HepG2 (cell line): ENCODE data around the gene NOBOX. TPM values are rescaled to one million over a fixed set of nuclear protein-coding genes. Genes with fewer than 3 reads are reported as not detected.

Experiments
- ATAC-seq: fragments of 200-7000 bp; cut with Tn5 transposase; 3 replicates; pipeline ENCODE4 v1.9.1; 2020; ENCODE audit warnings: mild to moderate bottlenecking, moderate library complexity
- BruUV-seq: library from RNA; stranded (reverse); fragments of 400-500 nt; replicated peaks from 2 replicates; lab custom pipeline; 2021; lab: Mats Ljungman, UMichigan
- CTCF ChIA-PET: fragments of 300-600 bp; formaldehyde crosslinking; extraction: SDS; loops from one replicate; lab custom pipeline; 2021; ENCODE audit warnings: low total read pairs, inconsistent platforms, low intra/inter-chr PET ratio; lab: Yijun Ruan, JAX
- POLR2A ChIA-PET: fragments of 350-600 bp; sonication (Branson Sonifier 250); formaldehyde crosslinking; loops from one replicate; lab custom pipeline; 2020; ENCODE audit warnings: antibody characterized with exemption, inconsistent platforms; lab: Yijun Ruan, JAX
- DNase-seq: peaks from one replicate; pipeline ENCODE4 v3.0.0-alpha.2; 2015; ENCODE audit warnings: low spot score
- FAIRE-seq: peaks from 3 replicates; lab custom pipeline; 2011; peaks lifted over from hg19 to GRCh38; lab: Jason Lieb, UNC
- H2AFZ ChIP-seq: one replicate; pipeline ENCODE4 v1.6.1; 2011; ENCODE audit warnings: low read length, inconsistent platforms
- H3K27ac ChIP-seq: fragments of 300-600 bp; 3 replicates; pipeline ENCODE4 v1.8.0; 2011; ENCODE audit warnings: mixed run types, mild to moderate bottlenecking, mixed read lengths, low read length, inconsistent platforms; ENCODE audit not compliant: insufficient read depth; ENCODE audit errors: extremely low read length
- H3K27me3 ChIP-seq, 2 experiments: fragments of 200-600 bp in 1 of 2; 2 replicates in 1 of 2; 3 replicates in 1 of 2; pipeline versions ENCODE4 v1.6.0 to v1.8.0; 2011; ENCODE audit warnings: low read length in 2 of 2, mild to moderate bottlenecking in 2 of 2, moderate library complexity in 2 of 2, inconsistent platforms in 1 of 2; ENCODE audit not compliant: insufficient read depth in 2 of 2, control insufficient read depth in 1 of 2
- H3K36me3 ChIP-seq, 2 experiments: fragments of 200-600 bp in 1 of 2; replicated peaks in 1 of 2; 2 replicates in 1 of 2; 3 replicates in 1 of 2; pipeline versions ENCODE4 v1.5.1 to v1.8.0; 2011; ENCODE audit warnings: low read length in 2 of 2, inconsistent platforms in 1 of 2; ENCODE audit not compliant: insufficient read depth in 2 of 2, control insufficient read depth in 1 of 2
- H3K4me1 ChIP-seq: 2 replicates; pipeline ENCODE4 v1.5.1; 2012; ENCODE audit warnings: low read length, inconsistent platforms; ENCODE audit not compliant: insufficient read depth
- H3K4me2 ChIP-seq: 2 replicates; pipeline ENCODE4 v1.6.0; 2011; ENCODE audit warnings: low read depth, low read length, inconsistent platforms
- H3K4me3 ChIP-seq, 3 experiments: fragments of 200-600 bp in 1 of 3; sonication (generic), shearing (Covaris generic) in 1 of 3; replicated peaks in 1 of 3; 2 replicates each; pipeline ENCODE4 v1.5.1; 2011 to 2016; ENCODE audit warnings: low read length in 3 of 3, inconsistent platforms in 2 of 3, low read depth in 2 of 3, mild to moderate bottlenecking in 2 of 3, control low read depth in 1 of 3, mixed read lengths in 1 of 3; ENCODE audit not compliant: insufficient read depth in 1 of 3
- H3K79me2 ChIP-seq: one replicate; pipeline ENCODE4 v1.6.1; 2011; ENCODE audit warnings: low read length, inconsistent platforms; ENCODE audit not compliant: insufficient read depth
- H3K9ac ChIP-seq: 2 replicates; pipeline ENCODE4 v1.6.0; 2011; ENCODE audit warnings: mild to moderate bottlenecking, low read depth, low read length, inconsistent platforms; ENCODE audit not compliant: insufficient read depth
- H3K9me3 ChIP-seq: 2 replicates; pipeline ENCODE4 v1.5.1; 2012; ENCODE audit warnings: mild to moderate bottlenecking, low read length
- H4K20me1 ChIP-seq: 2 replicates; pipeline ENCODE4 v1.6.0; 2011; ENCODE audit warnings: inconsistent platforms, mild to moderate bottlenecking, low read length, moderate library complexity; ENCODE audit not compliant: insufficient read depth
- DNMT3B ChIP-seq: conservative IDR thresholded peaks from 2 replicates; pipeline ENCODE4 v1.6.1; 2016; ENCODE audit warnings: missing biosample characterization, control low read depth
- MXD3 ChIP-seq: IDR thresholded peaks from 2 replicates; pipeline ENCODE4 v1.6.1; 2016; ENCODE audit warnings: mild to moderate bottlenecking, missing biosample characterization, missing genetic modification reagents
- NFKBIZ ChIP-seq: IDR thresholded peaks from 2 replicates; pipeline ENCODE4 v1.6.1; 2018; ENCODE audit warnings: missing genetic modification reagents, missing compliant biosample characterization
- POGK ChIP-seq: sonication (generic); formaldehyde crosslinking; conservative IDR thresholded peaks from 2 replicates; pipeline ENCODE4 v1.8.0; 2022; ENCODE audit warnings: mild to moderate bottlenecking, moderate library complexity, missing genetic modification reagents
- PTBP1 ChIP-seq: fragments of 200-400 bp; formaldehyde crosslinking; IDR thresholded peaks from 2 replicates; pipeline ENCODE4 v1.6.1; 2018; ENCODE audit warnings: low read length, low read depth; ENCODE audit not compliant: poor library complexity, severe bottlenecking
- WGBS: methylation state at CpG from one replicate; pipeline ENCODE4 v1.1.6; 2017; ENCODE audit warnings: low lambda C conversion rate; 5-methylcytosine and 5-hydroxymethylcytosine counted together
- in situ Hi-C: cut with HindIII; loops from 2 replicates; pipeline ENCODE4 v1.10.0; 2017; ENCODE audit warnings: low pct_unique_long_range_greater_than_20kb; ENCODE audit not compliant: extremely low pct_ligation_motif_present
- intact Hi-C: fragments of 100-400 bp; cut with micrococcal nuclease; formaldehyde crosslinking; loops from one replicate; pipeline ENCODE4 v1.10.0; 2022; ENCODE audit not compliant: unreplicated experiment
- polyA plus RNA-seq, 8 experiments: library from polyadenylated mRNA; depleted of rRNA in 3 of 8; stranded (reverse) in 7 of 8; unstranded in 1 of 8; fragments of >200 nt; fragmentation: Illumina TruSeq in 4 of 8; extraction: Trizol in 4 of 8; gene quantifications; 2 replicates each; pipeline versions ENCODE4 v1.2.1 to v1.2.3, GENCODE V29; 2011 to 2016; ENCODE audit warnings: low read depth in 4 of 8, missing spikeins in 1 of 8, mixed read lengths in 1 of 8; ENCODE audit not compliant: insufficient read depth in 1 of 8
- total RNA-seq, 5 experiments: library from RNA; depleted of rRNA; stranded (reverse); fragments of >200 nt; fragmentation: Illumina TruSeq; extraction: Trizol; gene quantifications; 2 replicates each; pipeline ENCODE4 v1.2.3, GENCODE V29; 2016; ENCODE audit warnings: low read depth in 1 of 5
- TF ChIP-seq, protein P1 (sequence below): IDR thresholded peaks from 2 replicates; pipeline ENCODE4 v1.6.1; 2016; ENCODE audit warnings: low read depth, borderline replicate concordance

NOBOX gene
- total and polyA plus RNA-seq, 2 of the 13 experiments (the other 11 are each of a cell fraction or from before 2014, with no cell fraction given) = not detected

DNA sequence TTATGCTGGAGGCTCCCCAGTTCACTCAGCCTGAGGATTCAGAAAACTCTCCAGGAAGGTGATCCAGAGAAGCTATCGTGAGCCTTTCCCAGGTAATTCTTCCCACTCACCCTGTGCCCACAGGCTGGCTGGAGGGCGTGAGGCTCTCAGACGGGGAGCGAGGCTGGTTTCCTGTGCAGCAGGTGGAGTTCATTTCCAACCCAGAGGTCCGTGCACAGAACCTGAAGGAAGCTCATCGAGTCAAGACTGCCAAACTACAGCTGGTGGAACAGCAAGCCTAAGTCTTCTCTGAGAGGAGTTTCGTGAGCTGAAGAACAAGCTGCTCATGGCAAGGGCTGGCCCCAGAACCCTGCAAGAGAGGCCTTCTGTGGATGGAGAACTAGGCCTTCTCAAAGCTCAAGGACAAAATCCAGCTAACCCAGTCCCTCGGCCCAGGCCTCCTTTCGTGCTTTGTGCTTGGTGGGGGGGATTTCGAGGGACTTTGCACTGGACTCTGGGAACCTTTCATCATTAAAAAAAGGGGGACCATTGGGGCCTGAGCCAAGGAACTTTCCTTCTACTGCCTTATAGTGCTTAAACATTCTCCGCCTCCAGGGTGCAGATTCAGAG is 23.6 kb downstream of the NOBOX start:
- ATAC-seq (no peak), DNase-seq (no peak), FAIRE-seq (no peak)
- Histone ChIP-seq H3K4me2 (no peak overlapping the region), H3K79me2 (no peaks in the 10 kb centered on the region), H3K4me1 (peaks cover 7% of the 10 kb centered on the region; the same call in 1 of the 2 replicates), H3K9me3 (no peaks in the 10 kb centered on the region), H3K27me3 (no peaks in the 10 kb centered on the region), H3K4me3 (no peak overlapping the region), H3K9ac (no peak overlapping the region), H3K36me3 (no peaks in the 10 kb centered on the region), H4K20me1 (no peaks in the 10 kb centered on the region), H3K27ac (no peak overlapping the region), H2AFZ (no peak overlapping the region)
- CTCF ChIA-PET = no interaction called here
- BruUV-seq = no TSS peak
- intact Hi-C loops = no loop called here
- TF ChIP-seq PTBP1 = no peak
- TF ChIP-seq, protein P1, sequence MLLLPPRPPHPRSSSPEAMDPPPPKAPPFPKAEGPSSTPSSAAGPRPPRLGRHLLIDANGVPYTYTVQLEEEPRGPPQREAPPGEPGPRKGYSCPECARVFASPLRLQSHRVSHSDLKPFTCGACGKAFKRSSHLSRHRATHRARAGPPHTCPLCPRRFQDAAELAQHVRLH (CRISPR knock-in tag) = no peak
- no peak for TF ChIP-seq POGK (CRISPR knock-in tag)
- TF ChIP-seq NFKBIZ (CRISPR knock-in tag) = no peak
- TF ChIP-seq MXD3 (CRISPR knock-in tag) = no peak
- TF ChIP-seq DNMT3B = no peak
- POLR2A ChIA-PET = no interaction called here
- WGBS = 64% methylated on average over 8 of the region's 11 CpGs
- in situ Hi-C loops = loop anchor here (25.0 kb wide), 1 partner anchor 493 kb away; no protein-coding TSS in a partner anchor
